GM18499 (cell line): ENCODE data around the gene PARVA.

ENCODE experiments used
- ATAC-seq: cut with Tn5 transposase; IDR thresholded peaks from one replicate; pipeline ENCODE4 v1.9.1; 2021; ENCODE audit warnings: moderate number of reproducible peaks; ENCODE audit not compliant: insufficient read depth, unreplicated experiment

The PARVA gene

DNA sequence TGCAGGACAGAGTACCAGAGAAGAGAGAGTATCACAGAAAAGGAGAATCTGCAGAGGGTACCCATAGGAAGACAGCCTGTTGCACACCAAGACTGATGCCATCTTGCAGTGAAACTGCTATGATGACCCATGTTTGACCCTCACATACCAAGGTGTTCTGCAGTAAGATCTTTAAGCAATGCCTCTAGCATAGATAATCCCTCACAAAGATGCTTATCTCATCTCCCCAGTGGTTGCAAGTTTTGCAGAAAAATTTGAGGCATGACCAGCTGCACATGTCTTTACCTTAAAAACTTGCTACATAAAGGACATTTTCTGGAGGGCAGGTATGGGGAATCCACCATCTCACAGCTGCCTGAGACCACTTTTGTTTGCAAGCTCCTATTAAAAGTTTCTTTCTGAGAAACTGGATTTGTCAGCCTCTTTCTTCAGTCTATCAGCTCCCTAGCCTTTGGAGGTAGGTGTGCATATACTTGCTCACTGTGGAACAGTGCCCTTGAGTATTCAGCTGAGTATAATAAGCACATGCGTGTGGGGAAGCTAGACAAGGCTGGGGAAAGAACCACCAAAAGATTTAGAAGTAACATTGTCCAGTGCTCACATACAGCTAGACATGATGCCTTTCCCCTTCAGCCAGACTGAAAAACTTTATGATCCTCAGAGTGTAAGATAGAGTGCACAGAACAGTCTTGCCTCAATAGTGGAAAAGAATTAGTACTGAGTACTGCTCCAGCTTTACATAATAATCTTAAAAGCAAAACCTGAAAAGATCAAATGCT, 196.5 kb downstream of the PARVA start:
- no peak for ATAC-seq

DNA sequence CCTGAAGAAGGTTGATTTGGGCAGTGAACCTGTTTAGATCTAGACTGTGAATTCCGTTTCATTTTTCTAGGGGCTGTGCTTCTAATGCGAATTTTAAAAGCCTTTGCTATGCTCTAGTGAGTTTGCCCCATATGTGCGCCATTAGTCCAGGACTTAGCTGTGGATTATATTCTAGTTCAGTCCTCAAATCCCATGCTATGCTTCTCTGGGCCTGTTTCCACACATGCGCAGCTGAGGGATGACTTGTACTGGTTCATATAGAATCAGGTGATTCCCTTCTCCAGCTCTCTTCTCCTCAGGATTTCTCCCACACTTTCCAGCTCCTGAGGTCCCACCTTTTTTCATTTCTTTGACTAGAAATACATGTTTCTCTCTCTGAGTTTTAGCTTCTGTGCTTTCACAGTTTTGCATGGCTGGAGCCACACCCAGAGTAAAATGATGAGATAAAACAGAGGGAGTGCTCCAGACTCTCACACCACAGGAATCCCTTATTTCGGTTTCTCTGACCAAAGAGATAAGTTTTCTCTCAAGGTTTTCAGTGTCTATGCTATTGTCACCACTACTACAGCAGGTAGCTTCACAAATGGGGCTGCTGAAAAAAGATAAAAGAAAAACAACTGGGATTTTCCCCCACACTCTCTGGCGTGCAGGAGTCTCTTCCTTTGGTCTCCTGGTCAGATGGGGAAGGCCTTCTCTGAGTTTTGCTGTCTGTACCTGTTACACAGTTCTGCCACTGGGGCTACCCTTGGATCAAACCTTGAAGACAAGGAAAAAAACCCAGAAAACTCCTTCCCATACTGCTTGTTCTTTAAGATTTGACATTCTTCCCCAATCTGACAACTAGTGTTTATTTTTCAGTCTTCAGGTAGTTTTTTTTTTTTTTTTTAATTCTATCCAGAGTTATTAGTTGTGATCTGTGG, 200.6 kb downstream of the PARVA start:
- no peak for ATAC-seq

DNA sequence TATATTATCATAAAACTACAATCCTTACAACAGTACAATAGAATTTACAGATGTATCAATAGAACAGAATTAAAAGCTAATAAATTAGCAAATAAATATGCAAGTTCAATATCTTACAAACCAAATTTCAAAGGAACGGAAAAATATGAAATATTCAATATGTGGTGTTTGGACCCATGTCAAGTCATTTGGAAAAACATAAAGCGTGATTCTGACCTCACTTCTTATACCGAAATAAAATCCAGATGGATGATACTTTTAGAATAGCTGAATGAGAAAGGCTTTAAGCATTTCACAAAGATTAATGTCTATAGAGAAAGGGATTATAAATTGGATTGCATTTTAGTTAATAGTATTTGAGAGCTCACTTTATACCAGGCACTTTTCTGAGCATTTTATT, 204.0 kb downstream of the PARVA start:
- no peak for ATAC-seq

DNA sequence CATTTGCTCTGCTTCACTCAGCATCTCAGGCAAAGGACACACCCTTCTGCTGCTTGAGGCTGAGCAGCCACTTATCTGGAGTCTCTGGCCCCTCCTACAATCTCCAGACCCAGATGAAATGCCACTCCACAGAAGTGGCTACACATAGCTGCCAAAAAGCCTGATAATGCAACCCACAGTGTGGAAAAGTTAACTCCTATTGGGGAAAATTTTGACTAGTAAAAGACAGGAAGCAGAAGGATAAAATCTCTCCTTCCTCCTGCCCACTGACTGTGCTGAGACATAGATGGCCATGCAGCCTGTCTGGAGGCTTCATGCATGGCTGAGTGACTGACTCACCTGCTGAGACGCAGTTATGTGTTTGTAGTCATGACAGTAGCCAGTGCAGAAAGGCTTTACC, 204.6 kb downstream of the PARVA start:
- no peak for ATAC-seq
